ENCODE measurements around the gene MED8. TPM values are rescaled to one million over a fixed set of nuclear protein-coding genes. Genes with fewer than 3 reads are reported as not detected.
A peak's percentile ranks its signal among the peaks of the same experiment; 100 is the strongest.

Gene MED8
- total RNA-seq, 1 experiment from 2014 or later = 54.8 TPM

DNA sequence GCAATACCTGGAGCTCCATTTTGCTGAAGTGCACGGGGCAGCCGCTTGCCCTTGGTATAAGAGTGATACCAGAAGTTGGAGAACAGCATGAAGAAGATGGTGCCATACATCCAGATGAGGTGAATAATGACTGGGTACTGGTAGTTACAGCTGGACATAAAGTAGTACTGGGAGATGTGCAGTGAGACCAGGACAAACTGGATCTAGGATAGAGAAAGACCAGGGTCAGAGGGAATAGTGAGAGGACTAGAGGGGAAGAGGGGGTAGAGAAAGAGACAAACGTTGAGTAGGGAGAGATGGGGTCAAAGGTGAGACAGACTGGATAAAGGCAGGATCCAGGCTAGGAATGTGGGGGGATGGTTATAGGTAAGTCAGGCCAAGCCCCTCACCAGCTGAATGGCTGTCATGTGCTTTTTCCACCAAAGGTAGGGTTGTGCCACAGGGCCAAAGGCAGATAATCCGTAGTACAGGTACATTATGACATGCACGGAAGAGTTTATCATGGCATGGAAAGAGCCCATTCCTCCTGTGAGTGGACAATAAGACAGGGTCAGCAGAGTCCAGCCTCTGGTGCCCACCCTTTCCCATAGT lies 25.6 kb downstream of the MED8 start:
- ChIA-PET CTCF (no interaction called here), POLR2A (ENCODE audit: unreplicated experiment) (interaction anchor here (0.5 to 0.7 kb wide), 2 partner anchors 10 to 223 kb away, joined by 4 to 8 read pairs; no protein-coding TSS in a partner anchor)
- Histone ChIP-seq H3K9me3 (ENCODE audit: insufficient read depth, low read depth) (no peaks in the 10 kb centered on the region), H3K27me3 (ENCODE audit: insufficient read depth, low read depth) (no peaks in the 10 kb centered on the region), H3K79me2 (ENCODE audit: low read depth) (peaks cover 82% of the 10 kb centered on the region), H3K36me3 (ENCODE audit: low read depth) (peaks cover 38% of the 10 kb centered on the region), H3K4me3 (no peak overlapping the region), H3K27ac (peak overlapping the region; percentile 18; the same call in 1 of the 2 replicates), H3K9me2 (ENCODE audit: insufficient read depth) (no peaks in the 10 kb centered on the region), H3K4me2 (0 out of 2 replicates have a peak overlapping the region, but pooled peaks have one; percentile 2), H2AFZ (no peak overlapping the region), H3F3A (ENCODE audit: insufficient read depth, low read depth) (peaks cover 79% of the 10 kb centered on the region), H4K20me1 (ENCODE audit: insufficient read depth) (0 out of 2 replicates have a peak, but pooled peaks cover 3% of the 10 kb centered on the region), H3K4me1 (replicated peaks; ENCODE audit: insufficient read depth) (peaks cover 62% of the 10 kb centered on the region)
- no TSS peak for BruUV-seq (replicated peaks)
- no peak for DNase-seq
- intact Hi-C loops (cut with micrococcal nuclease; ENCODE audit: unreplicated experiment) = no loop called here
- TF ChIP-seq EZH2 (IDR thresholded peaks at IDR 0.05; ENCODE audit: low read depth) (no peak), CTCF (conservative IDR thresholded peaks at IDR 0.05) (no peak)

- Histone ChIP-seq H3K4me3 (no peak overlapping the region), H3K9me3 (ENCODE audit: insufficient read depth, low read depth) (no peaks in the 10 kb centered on the region), H3K36me3 (ENCODE audit: low read depth) (peaks cover 38% of the 10 kb centered on the region), H3K9me2 (ENCODE audit: insufficient read depth) (no peaks in the 10 kb centered on the region), H2AFZ (no peak overlapping the region), H3K4me2 (0 out of 2 replicates have a peak overlapping the region, but pooled peaks have one; percentile 2), H4K20me1 (ENCODE audit: insufficient read depth) (0 out of 2 replicates have a peak, but pooled peaks cover 3% of the 10 kb centered on the region), H3K27ac (0 out of 2 replicates have a peak overlapping the region, but pooled peaks have one; percentile 18), H3K4me1 (replicated peaks; ENCODE audit: insufficient read depth) (peaks cover 62% of the 10 kb centered on the region), H3F3A (ENCODE audit: insufficient read depth, low read depth) (peaks cover 74% of the 10 kb centered on the region), H3K27me3 (ENCODE audit: insufficient read depth, low read depth) (no peaks in the 10 kb centered on the region), H3K79me2 (ENCODE audit: low read depth) (peaks cover 78% of the 10 kb centered on the region)
- POLR2A ChIA-PET (ENCODE audit: unreplicated experiment) = interaction anchor here (0.7 kb wide), 1 partner anchor 10 kb away, joined by 4 read pairs; no protein-coding TSS in a partner anchor
- intact Hi-C loops (cut with micrococcal nuclease; ENCODE audit: unreplicated experiment) = no loop called here
- TF ChIP-seq CTCF (conservative IDR thresholded peaks at IDR 0.05) (no peak), EZH2 (IDR thresholded peaks at IDR 0.05; ENCODE audit: low read depth) (no peak)
- no TSS peak for BruUV-seq (replicated peaks)
- no peak for DNase-seq
- CTCF ChIA-PET = no interaction called here
These were observed 26.2 kb downstream of the MED8 start for GRCh38 chr1:43363283-43363934.

DNA sequence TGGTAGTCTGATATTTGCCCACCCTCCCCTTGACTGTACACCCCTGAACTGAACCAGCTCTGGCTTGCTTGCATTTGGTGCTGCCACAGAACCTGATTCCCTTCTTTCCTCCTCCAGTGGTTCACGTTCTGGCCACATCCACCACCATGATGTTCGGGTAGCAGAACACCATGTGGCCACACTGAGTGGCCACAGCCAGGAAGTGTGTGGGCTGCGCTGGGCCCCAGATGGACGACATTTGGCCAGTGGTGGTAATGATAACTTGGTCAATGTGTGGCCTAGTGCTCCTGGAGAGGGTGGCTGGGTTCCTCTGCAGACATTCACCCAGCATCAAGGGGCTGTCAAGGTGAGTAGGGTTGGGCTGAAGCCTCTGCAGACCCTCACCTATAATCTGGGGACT lies 29.0 kb downstream of the MED8 start:
- peak overlapping the region; percentile 86; the same call in 1 of the 2 replicates for H3K4me3 ChIP-seq
- H3K9me2 ChIP-seq (ENCODE audit: insufficient read depth) = no peaks in the 10 kb centered on the region
- no peak overlapping the region for H2AFZ ChIP-seq
- H3K79me2 ChIP-seq (ENCODE audit: low read depth) = peaks cover 68% of the 10 kb centered on the region
- POLR2A ChIA-PET (ENCODE audit: unreplicated experiment) = interaction anchor here (0.7 kb wide), 1 partner anchor 12 kb away, joined by 5 read pairs; no protein-coding TSS in a partner anchor
- H3K9me3 ChIP-seq (ENCODE audit: insufficient read depth, low read depth) = no peaks in the 10 kb centered on the region
- DNase-seq = no peak
- H4K20me1 ChIP-seq (ENCODE audit: insufficient read depth) = 0 out of 2 replicates have a peak, but pooled peaks cover 3% of the 10 kb centered on the region
- no peak for TF ChIP-seq CTCF (conservative IDR thresholded peaks at IDR 0.05)
- no peak for TF ChIP-seq EZH2 (IDR thresholded peaks at IDR 0.05; ENCODE audit: low read depth)
- peaks cover 59% of the 10 kb centered on the region for H3K4me1 ChIP-seq (replicated peaks; ENCODE audit: insufficient read depth)
- peak overlapping the region; percentile 86 for H3K4me2 ChIP-seq
- BruUV-seq (replicated peaks) = no TSS peak
- no peak overlapping the region for H3K27ac ChIP-seq
- H3K27me3 ChIP-seq (ENCODE audit: insufficient read depth, low read depth) = no peaks in the 10 kb centered on the region
- intact Hi-C loops (cut with micrococcal nuclease; ENCODE audit: unreplicated experiment) = no loop called here
- peaks cover 71% of the 10 kb centered on the region for H3F3A ChIP-seq (ENCODE audit: insufficient read depth, low read depth)
- peaks cover 38% of the 10 kb centered on the region for H3K36me3 ChIP-seq (ENCODE audit: low read depth)
- CTCF ChIA-PET = no interaction called here
